ENCODE results near the gene WFS1. TPM values are rescaled to one million over a fixed set of nuclear protein-coding genes. Genes with fewer than 3 reads are reported as not detected.

The WFS1 gene
- total and polyA plus RNA-seq, 9 of the 15 experiments (the other 6 are each of a cell fraction or from before 2014, with no cell fraction given) = 0.01 to 0.29 (median 0.03) TPM; not detected in 5

GRCh38 chr4:6248394-6248793 is 21.3 kb upstream of the WFS1 start:
- Histone ChIP-seq H3K9me3 (replicated peaks; ENCODE audit: control insufficient read depth, insufficient read depth, low read depth, low read length) (no peaks in the 10 kb centered on the region), H3K27ac (ENCODE audit: extremely low read depth, low read depth, low read length) (no peak overlapping the region), H4K20me1 (replicated peaks; ENCODE audit: control insufficient read depth, insufficient read depth, low read length) (no peaks in the 10 kb centered on the region; the same call in 1 of the 2 replicates), H3K4me2 (ENCODE audit: insufficient read depth, low read length) (no peak overlapping the region), H3K36me3 (ENCODE audit: control insufficient read depth, insufficient read depth, low read length) (no peaks in the 10 kb centered on the region), H2AFZ (ENCODE audit: low read depth, low read length) (no peak overlapping the region), H3K9ac (ENCODE audit: insufficient read depth in 1 of 2, low read depth in 2 of 2, low read length in 2 of 2) (no peak overlapping the region; a peak in 1 of 4 replicates), H3K27me3 (ENCODE audit: control insufficient read depth in 2 of 2, insufficient read depth in 2 of 2, low read length in 2 of 2) (peaks cover 0 to 5% of the 10 kb centered on the region in 2 experiments; a peak in 1 of 5 replicates), H3K4me1 (replicated peaks in 1 of 2; ENCODE audit: control insufficient read depth in 2 of 2, insufficient read depth in 2 of 2, low read length in 2 of 2) (peaks cover 0 to 9% of the 10 kb centered on the region in 2 experiments; a peak in 1 of 5 replicates), H3K4me3 (no peak overlapping the region), H3K9me1 (ENCODE audit: control insufficient read depth, insufficient read depth, low read length) (no peaks in the 10 kb centered on the region), H3K79me2 (ENCODE audit: control insufficient read depth, insufficient read depth, low read length) (no peaks in the 10 kb centered on the region)
- intact Hi-C loops (cut with micrococcal nuclease) (no loop called here), in situ Hi-C loops (cut with MboI) (no loop called here)
- FAIRE-seq (no peak), ATAC-seq (no peak), DNase-seq (ENCODE audit: extremely low read depth in 1 of 4, low spot score in 3 of 4) (no peak)
- ChIA-PET POLR2A (no interaction called here), CTCF (ENCODE audit: low intra/inter-chr PET ratio) (no interaction called here)
- WGBS (ENCODE audit: insufficient coverage, low coverage, missing lambda C conversion rate) = 0% methylated on average over 7 of the region's 10 CpGs
- no TSS peak for BruUV-seq (replicated peaks)
- TF ChIP-seq CREB3L1 (IDR thresholded peaks at IDR 0.05; ENCODE audit: borderline replicate concordance, low read depth) (no peak), POLR3G (IDR thresholded peaks at IDR 0.05; ENCODE audit: extremely low read depth, insufficient read length, insufficient replicate concordance) (no peak), ERF (CRISPR knock-in tag; IDR thresholded peaks at IDR 0.05) (no peak), PREB (CRISPR knock-in tag; IDR thresholded peaks at IDR 0.05) (no peak), ZNF699 (CRISPR knock-in tag; IDR thresholded peaks at IDR 0.05; ENCODE audit: insufficient replicate concordance) (no peak), NONO (IDR thresholded peaks at IDR 0.05; ENCODE audit: low read depth in 2 of 2, low read length in 1 of 2) (no peak), GMEB1 (CRISPR knock-in tag; IDR thresholded peaks at IDR 0.05) (no peak), PRPF4 (IDR thresholded peaks at IDR 0.05; ENCODE audit: insufficient read depth, low read depth, low read length, poor library complexity, severe bottlenecking) (no peak), ZNF407 (IDR thresholded peaks at IDR 0.05; ENCODE audit: low read depth) (no peak)

All from K562 (cell line).